ENCODE results near the gene TAGAP. TPM values are rescaled to one million over a fixed set of nuclear protein-coding genes. Genes with fewer than 3 reads are reported as not detected.

TAGAP gene
- total and polyA plus RNA-seq, 2 experiments from 2014 or later, result 2.9 to 4.4 TPM

- Histone ChIP-seq H3K4me1 (ENCODE audit: insufficient read depth) (peaks cover 13% of the 10 kb centered on the region), H3K4me3 (no peak overlapping the region), H3K9me2 (replicated peaks; ENCODE audit: insufficient read depth) (no peaks in the 10 kb centered on the region), H3K4me2 (peak overlapping the region; percentile 47), H3K27me3 (no peaks in the 10 kb centered on the region), H3K9me3 (ENCODE audit: low read depth) (no peaks in the 10 kb centered on the region), H2AFZ (no peak overlapping the region), H3K27ac (peak overlapping the region; percentile 14), H3K79me2 (no peaks in the 10 kb centered on the region), H4K20me1 (ENCODE audit: insufficient read depth, poor library complexity, severe bottlenecking) (no peaks in the 10 kb centered on the region), H3K36me3 (replicated peaks; ENCODE audit: insufficient read depth, low read depth) (no peaks in the 10 kb centered on the region)
- WGBS (ENCODE audit: low lambda C conversion rate, missing lambda C conversion rate), result 66% methylated on average over 14 of the region's 14 CpGs
- TF ChIP-seq EZH2 (IDR thresholded peaks at IDR 0.05; ENCODE audit: borderline replicate concordance), result no peak
- peak; percentile 97 for TF ChIP-seq CTCF (IDR thresholded peaks at IDR 0.05; ENCODE audit: poor library complexity)
- peak; percentile 91 for DNase-seq (ENCODE audit: low spot score)
Measured at GRCh38 chr6:159042003-159042825, 2.6 kb downstream of the TAGAP start.

GRCh38 chr6:159041181-159041580 is 3.6 kb downstream of the TAGAP start:
- no peaks in the 10 kb centered on the region for H3K36me3 ChIP-seq (replicated peaks; ENCODE audit: insufficient read depth, low read depth)
- H2AFZ ChIP-seq, result no peak overlapping the region
- H4K20me1 ChIP-seq (ENCODE audit: insufficient read depth, poor library complexity, severe bottlenecking), result no peaks in the 10 kb centered on the region
- no peaks in the 10 kb centered on the region for H3K79me2 ChIP-seq
- H3K9me2 ChIP-seq (replicated peaks; ENCODE audit: insufficient read depth), result no peaks in the 10 kb centered on the region
- no peaks in the 10 kb centered on the region for H3K9me3 ChIP-seq (ENCODE audit: low read depth)
- no peaks in the 10 kb centered on the region for H3K27me3 ChIP-seq
- 93% methylated on average over 7 of the region's 7 CpGs for WGBS (ENCODE audit: low lambda C conversion rate, missing lambda C conversion rate)
- no peak for DNase-seq (ENCODE audit: low spot score)
- TF ChIP-seq CTCF (IDR thresholded peaks at IDR 0.05; ENCODE audit: poor library complexity) (no peak), EZH2phosphoT487 (IDR thresholded peaks at IDR 0.05; ENCODE audit: low read depth, severe bottlenecking, unreplicated experiment) (no peak), EZH2 (IDR thresholded peaks at IDR 0.05; ENCODE audit: borderline replicate concordance) (no peak)
- peaks cover 13% of the 10 kb centered on the region for H3K4me1 ChIP-seq (ENCODE audit: insufficient read depth)
- H3K4me3 ChIP-seq, result no peak overlapping the region
- no peak overlapping the region for H3K4me2 ChIP-seq
- H3K27ac ChIP-seq, result no peak overlapping the region

- WGBS (ENCODE audit: low lambda C conversion rate, missing lambda C conversion rate), result 81% methylated on average over 1 of the region's 1 CpG
- Histone ChIP-seq H3K27ac (no peak overlapping the region), H3K79me2 (no peaks in the 10 kb centered on the region), H3K4me2 (no peak overlapping the region), H3K9me3 (ENCODE audit: low read depth) (no peaks in the 10 kb centered on the region), H3K4me1 (ENCODE audit: insufficient read depth) (peaks cover 13% of the 10 kb centered on the region), H4K20me1 (ENCODE audit: insufficient read depth, poor library complexity, severe bottlenecking) (no peaks in the 10 kb centered on the region), H3K36me3 (replicated peaks; ENCODE audit: insufficient read depth, low read depth) (no peaks in the 10 kb centered on the region), H2AFZ (no peak overlapping the region), H3K4me3 (no peak overlapping the region), H3K27me3 (no peaks in the 10 kb centered on the region), H3K9me2 (replicated peaks; ENCODE audit: insufficient read depth) (no peaks in the 10 kb centered on the region)
- DNase-seq (ENCODE audit: low spot score), result no peak
- no peak for TF ChIP-seq EZH2 (IDR thresholded peaks at IDR 0.05; ENCODE audit: borderline replicate concordance)
- no peak for TF ChIP-seq CTCF (IDR thresholded peaks at IDR 0.05; ENCODE audit: poor library complexity)
- no peak for TF ChIP-seq EZH2phosphoT487 (IDR thresholded peaks at IDR 0.05; ENCODE audit: low read depth, severe bottlenecking, unreplicated experiment)
Measured at GRCh38 chr6:159039885-159040258, 4.9 kb downstream of the TAGAP start.
